NCI-H146 (cell line): ENCODE data around the gene PDGFB.
"Not testable (repeated sequence)": the region's sequence is repeated elsewhere in the genome, so short reads cannot be mapped to it uniquely, and the experiment has no call there.

Experiments used
- DNase-seq: peaks from one replicate; lab custom pipeline; 2025; lab: John Stamatoyannopoulos, UW

The PDGFB gene

DNA sequence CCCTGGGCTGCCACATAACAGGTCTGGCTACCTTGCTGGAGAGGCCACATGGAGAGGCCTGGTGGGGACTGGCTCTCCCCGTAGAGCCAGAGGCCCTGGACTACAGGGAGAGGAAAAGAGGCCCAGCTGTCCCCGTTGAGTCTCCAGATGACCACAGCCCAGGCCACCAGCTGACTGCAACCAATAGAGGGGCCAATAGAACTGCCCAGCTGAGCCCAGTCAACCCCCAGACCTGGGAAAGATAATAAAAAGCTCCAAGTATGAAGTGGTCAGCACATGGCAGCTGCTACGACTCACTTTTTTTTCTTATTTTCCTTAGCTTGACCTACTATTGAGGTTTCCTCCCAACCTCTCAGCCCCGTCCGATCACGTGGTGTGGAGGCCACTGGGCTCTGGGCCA is 18.4 kb downstream of the PDGFB start:
- no peak for DNase-seq

DNA sequence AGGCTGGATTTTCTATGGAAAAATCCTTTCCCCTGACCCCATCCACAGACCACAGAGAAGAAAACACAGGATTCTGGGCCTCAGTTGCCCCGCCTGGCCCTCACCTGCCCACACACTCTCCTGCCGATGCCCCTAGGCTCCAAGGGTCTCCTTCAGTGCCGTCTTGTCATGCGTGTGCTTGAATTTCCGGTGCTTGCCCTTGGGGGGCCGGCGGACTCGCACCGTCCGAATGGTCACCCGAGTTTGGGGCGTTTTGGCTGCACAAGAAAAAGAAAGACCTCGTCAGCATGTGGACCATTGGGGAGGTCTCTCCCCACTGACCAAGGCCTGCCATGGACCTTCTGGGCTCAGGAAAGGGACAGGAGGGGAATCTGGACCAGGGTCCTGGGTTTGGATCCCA is 19.2 kb downstream of the PDGFB start:
- DNase-seq: no peak

DNA sequence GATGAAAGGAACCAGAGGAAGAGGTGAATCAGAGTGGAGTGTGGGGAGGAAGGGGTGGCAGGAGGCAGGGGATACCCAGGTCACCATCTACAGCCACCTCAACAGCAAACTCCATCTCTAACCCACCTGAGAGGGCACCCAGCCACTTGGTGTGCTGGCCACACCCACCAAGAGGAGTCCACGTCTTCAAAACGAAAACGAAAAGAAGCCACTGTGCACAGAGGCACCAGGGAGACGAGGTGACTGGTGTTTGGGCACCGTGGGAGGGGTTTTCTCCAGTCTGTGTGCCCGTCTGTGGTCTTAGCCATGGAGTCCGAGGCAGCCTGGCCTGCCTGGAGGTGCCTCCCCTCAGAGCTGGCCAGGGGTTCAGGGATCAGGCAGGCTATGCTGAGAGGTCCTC is 20.2 kb downstream of the PDGFB start:
- DNase-seq: no peak

DNA sequence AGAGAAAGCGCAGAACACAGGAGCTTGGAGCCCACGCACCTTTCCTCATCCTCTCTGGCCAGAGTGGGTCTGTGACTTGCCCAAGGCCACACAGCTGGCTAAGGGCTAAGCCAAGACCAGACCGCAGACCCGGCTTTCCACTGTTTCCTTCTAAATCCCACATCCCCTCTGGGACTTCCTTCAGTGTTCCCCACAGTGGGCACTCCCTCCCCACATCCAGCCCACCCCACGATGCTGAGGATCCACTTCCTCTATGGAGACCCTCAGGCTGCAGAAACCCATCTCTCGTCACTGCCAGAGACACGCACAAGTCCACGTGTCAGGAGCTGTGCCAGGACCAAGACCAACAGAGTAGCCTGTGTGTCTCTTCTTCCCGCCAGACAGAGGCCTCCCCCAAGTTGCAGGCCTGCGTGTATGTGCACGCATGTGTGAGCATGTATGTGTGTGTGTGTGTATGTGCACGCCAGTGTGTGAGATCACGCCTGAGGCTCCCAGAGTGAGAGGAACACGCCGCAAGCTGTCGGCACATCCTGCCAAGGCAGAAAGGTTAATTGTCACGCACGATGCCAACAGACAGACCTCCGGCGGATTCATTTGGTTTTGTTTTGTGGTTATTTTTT is 21.6 kb downstream of the PDGFB start:
- DNase-seq: no peak

DNA sequence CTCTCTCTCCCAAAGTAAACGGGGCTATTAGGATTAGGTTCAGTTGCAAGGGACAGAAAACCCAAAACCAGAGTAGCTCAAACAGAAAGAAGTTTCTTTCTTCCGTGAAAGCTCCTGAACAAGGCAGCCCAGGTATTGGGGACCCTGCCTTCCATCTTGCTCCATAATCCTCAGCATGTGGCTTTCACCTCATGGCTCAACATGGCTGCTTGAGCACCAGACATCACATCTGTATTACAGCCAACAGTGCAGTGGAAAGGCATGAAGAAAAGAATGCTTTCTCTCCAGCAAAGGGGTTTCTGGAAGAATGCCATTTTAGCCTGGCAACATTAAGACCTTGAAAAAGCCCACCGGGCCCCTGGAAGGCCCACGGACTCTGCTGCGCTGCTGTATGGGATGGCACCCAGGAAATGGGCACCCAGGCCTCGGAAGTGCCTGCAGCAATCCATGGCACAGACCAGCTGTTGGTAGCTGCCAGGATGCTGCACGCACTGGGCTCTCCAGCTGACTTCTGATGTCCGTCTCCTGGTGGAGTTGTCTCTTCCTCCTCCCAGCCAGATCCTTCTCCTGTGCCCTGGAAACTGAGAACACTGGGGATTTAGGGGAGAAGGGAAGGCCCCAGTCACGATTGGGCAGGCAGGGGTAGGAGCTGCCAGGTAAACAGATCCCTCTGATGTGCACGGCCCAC is 22.6 kb downstream of the PDGFB start:
- no peak for DNase-seq

DNA sequence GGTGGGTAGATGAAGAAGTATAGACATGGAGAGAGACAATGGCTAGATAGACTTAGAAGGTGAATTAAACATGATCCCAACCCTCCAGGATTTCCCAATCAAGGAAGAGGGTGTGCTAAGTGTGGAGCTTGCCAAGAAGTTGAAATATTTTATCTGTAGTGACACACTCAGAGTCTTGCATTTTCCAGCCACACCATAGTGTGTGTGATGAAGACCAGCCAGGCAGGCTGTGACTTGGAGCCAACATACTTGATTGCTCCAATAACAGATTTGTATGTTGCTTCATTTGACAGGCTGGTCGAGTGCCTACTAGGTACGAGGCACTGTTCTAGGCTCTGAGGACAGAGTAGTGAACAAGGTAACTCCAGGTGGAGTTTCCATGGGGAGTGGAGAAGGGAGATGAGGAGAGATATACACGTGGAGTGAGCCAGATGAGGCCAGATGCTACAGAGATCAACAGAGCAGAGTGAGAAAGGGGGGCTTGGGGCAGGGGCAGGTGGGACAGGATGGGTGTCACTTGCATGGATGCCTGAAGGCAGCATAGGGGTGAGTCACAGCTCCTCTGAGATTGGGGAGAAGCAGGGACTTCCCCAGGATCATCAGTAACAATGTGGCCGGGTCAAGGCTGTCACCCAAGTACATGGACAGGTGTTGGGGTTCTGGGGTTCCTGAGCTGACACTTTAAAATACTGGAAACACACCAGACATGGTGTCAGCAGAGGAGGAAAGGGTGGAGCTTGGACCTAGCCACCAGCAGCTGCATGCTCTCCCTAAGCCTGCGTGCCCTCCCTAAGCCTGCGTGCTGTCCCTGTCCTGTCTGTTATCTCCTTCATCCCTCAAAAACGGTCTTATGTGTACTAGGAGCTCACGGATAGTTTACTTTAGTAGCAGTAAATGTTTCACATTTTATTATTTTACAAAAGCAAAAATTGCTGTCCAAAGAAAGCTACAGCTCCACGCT is 23.6 kb downstream of the PDGFB start:
- no peak for DNase-seq

DNA sequence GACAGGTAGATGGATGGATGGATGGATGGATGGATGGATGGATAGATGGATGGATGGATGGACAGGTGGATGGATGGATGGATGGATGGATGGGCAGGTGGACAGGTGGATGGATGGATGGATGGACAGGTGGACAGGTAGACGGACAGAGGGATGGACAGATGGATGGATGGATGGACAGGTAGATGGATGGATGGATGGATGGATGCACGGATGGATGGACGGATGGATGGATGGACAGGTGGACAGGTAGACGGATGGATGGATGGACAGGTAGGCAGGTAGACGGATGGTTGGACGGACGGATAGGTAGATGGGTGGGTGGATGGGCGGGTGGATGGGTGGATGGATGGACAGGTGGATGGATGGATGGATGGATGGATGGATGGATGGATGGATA is 24.3 kb downstream of the PDGFB start:
- no peak for DNase-seq

DNA sequence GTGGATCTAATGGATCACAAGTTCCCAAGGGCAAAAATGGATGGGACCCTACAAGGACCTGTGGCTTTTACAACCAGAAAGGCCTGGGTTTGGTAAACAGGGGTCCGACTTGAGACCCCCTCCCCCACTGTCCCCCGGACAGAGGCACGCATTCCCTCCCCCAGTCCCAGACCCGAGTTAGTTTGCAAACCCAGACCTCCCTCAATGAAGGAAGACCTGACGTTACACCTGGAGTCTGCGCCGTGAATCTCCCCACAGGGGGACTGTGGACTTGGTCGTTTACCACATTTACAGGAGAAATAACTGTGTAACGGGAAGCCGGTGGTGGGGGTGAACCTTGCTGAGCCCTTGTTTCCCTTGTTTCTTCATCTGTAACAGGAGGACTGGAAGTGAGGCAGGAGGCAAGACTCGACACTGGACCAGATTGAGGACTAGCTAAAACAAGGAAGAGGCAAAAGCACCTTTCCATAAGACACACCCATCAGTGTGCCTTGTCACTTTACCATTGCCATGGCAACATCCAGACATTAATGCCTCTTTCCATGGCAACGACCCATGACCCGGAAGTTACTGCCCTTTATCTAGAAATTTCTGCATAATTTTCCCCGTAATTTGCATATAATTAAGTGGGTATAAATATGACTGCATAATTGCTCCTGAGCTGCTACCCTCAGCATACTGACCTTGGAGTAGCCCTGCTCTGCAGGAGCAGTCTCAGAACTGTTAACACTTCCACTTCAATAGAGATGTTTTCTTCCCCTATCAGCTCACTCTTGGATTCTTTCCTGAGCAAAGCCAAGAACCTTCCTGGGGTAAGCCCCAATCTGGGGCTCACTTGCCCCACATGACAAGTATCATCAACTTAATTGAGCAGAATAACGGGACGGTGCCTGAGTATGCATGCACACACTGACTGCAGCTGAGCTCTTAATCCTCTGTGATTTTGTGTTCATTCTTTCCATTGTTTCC is 25.4 kb downstream of the PDGFB start:
- DNase-seq: no peak

DNA sequence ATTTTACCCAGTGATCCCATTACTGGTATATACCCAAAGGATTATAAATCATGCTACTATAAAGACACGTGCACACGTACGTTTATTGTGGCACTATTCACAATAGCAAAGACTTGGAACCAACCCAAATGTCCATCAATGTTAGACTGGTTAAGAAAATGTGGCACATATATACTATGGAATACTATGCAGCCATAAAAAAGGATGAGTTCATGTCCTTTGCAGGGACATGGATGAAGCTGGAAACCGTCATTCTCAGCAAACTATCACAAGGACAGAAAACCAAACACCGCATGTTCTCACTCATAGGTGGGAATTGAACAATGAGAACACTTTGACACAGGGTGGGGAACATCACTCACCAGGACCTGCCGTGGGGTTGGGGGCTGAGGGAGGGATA is 26.4 kb downstream of the PDGFB start:
- not testable (repeated sequence) for DNase-seq

DNA sequence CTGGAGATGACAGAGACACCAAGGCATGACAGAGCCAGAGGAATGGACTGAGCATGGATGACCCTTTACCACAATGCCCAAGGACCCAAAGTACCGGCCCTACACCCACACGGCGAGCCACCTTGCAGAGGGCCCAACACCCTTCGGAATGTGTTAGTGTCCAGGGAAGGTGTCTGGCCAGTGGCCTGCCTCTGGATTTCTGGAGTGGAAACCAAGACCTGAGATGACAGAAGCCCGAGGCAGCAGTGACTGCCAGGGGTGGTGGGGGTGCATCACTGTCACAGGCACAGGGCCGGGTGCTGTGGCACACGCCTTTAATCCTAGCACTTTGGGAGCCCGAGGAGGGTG is 28.7 kb downstream of the PDGFB start:
- no peak for DNase-seq

DNA sequence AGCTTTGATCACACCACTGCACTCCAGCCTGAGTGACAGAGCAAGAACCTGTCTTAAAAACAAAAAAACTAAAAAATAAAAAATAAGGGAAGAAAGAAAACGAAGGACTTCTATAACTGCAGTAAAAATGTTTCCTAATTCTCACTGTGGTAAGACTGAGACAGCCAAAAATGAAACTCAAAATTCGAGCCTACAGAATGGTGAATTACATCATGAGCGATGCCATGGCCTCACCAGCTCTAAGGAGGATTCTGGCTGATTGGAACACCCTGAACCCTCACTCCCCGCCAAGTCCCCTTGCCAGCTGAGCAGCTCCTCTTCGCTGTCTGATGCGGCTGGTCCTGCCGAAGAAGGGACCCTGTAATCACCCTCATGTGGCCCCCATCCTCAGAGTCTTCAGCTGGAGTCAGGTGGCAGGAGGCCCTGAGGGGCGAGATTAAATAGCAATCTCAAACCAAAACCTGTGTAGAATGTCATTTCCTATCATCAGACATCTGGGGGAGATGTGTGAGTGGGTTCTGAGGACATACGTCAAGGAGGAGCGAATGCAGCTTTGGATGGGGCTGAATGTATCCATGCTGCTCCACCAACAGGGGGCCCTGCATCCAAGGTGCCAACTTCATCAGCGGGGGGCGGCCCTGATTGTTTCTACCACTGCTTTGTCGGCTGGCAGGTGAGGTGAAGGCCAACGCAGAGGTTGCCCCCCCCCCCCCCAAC is 29.2 kb downstream of the PDGFB start:
- DNase-seq: peak; percentile 21

DNA sequence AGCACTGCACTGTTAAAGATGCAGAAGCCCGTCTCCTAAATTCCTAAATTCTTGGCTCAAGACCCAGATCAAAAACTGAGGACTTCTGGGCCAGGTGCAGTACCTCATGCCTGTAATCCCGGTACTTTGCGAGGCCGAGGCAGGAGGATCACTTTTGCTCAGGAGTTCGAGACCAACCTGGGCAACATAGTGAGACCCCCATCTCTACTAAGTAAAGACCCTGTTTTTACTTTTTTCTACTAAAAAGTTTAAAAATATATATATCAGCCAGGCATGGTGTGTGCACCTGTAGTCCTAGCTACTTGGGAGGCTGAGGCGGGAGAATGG is 29.7 kb downstream of the PDGFB start:
- no peak for DNase-seq

DNA sequence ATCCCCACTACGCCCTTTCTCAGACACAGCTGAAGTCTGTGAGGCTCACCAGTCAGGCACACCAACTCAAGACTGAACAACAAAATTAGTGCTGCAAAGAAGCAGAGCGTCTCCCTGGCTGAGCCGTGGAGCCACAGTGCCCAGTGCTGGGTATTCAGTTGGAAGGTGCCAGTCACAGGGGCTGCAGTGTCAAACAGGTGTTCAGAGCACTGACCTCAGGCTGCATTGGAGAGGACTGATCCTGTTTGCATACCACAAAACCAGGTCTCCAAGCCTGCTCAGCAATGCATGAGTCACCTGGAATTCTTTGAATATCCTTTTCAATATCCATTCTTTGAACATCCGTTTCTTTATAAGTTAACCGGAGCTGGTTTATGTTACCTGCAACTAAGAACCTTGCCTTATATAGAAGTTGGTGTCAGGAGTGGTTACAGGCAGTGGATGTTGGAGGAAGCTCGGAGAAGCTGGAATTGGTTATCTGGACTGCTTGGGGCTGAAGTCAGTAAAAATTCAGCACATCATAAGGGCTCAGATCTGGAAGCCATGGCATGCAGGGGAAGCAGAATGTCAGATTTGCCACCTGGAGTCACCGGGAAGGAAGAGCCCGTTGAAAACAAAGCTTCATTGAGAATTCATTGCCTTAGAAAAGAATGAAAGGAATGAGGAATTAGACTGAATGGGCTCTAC is 30.3 kb downstream of the PDGFB start:
- no peak for DNase-seq

DNA sequence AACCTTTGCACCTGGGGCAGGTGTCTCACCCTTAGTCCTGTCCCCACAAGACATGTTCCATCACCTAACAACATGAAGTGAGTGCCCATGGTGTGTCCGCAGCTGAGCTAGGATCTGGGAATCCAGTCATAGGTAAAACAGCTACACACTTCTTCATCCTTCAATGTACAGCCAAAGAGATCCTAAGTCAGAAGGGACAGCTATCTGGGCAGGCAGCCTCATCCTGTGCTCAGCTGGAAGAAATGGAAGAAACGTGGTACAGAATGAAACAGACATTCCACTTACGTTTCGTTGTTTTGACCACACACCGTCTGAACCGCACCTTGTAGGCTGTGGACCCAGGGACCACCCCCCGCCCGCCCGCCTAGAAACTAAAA is 30.8 kb downstream of the PDGFB start:
- no peak for DNase-seq

DNA sequence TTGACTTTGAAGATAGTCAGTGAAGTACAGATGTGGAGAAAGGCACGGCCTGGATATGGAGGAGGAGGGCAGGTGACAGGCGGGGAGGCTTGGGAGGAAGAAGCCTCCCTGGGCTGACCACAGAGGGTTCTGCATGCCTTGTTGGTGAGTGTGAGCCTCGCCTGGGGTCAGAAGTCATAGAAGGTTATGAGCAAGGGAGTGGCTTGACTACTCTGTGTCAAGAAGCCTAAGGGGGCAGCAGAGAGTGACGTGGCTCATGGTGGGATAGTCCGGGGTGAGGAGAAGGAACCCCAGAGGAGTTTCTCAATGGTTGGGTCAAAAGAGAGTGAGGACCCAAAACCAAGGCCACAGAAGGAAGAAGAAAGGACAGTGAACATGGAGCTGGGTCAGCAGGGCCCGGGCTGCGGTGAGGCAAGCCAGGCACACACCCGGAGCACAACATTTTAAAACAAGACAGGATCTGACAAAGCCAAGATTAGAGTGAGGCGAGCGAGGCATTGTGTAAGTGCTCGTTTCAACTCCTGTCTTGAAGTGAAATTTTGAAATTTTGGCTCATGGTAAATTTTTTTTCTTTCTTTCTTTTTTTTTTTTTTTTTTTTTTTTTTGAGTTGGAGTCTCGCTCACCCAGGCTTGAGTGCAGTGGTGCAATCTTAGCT is 31.9 kb downstream of the PDGFB start:
- DNase-seq: no peak

DNA sequence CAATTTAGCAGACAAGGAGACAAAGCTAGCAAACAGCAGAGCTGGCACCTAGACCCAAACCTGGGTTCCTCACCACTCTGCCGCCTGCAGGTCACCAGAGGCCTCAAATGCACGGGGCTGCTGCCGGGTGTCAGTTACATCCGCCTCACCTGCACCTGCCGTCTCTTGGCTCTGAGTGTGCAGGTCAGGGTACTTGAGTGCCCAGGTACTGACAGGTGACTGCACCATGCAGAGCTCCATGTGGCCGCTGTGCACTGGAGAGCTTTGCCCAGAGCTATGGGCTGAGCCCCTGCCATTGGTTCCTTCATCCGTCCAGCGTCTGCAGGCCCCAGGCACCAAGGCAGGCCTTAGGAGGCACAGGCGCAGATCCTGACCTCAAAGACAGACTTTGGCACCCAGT is 35.0 kb downstream of the PDGFB start:
- peak; percentile 86 for DNase-seq

DNA sequence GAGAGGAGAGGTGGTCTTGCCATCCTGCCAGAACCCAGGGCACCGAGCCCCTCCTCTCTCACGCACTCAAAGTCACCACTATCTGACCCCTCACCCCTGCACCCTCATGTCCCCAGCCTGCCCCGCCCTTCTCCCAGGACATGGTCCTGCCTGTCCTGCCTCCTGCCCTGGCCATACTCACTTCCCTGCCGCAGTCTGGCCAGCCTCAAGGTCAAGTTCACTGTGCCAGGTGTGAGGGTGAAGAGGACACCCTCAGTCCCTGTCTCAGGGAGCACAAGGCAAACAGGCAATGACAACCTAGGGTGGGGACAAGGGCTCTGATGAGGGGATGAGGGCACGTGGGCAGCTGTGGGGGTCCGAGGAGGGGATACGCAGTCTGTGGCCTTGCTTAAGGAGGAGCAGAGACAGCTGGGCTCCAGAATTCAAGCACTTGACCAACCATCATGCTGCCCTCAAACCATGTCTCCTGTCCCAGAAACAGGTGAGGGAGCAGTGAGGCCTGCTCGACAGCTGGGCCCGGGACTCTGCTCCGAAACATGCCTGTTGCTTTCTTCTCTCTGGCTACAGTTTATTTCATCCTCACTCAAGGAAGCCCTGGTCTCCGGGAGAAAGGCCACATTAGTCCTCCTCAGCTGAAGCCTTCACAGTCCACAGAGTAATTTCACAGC is 36.6 kb downstream of the PDGFB start:
- DNase-seq: no peak

DNA sequence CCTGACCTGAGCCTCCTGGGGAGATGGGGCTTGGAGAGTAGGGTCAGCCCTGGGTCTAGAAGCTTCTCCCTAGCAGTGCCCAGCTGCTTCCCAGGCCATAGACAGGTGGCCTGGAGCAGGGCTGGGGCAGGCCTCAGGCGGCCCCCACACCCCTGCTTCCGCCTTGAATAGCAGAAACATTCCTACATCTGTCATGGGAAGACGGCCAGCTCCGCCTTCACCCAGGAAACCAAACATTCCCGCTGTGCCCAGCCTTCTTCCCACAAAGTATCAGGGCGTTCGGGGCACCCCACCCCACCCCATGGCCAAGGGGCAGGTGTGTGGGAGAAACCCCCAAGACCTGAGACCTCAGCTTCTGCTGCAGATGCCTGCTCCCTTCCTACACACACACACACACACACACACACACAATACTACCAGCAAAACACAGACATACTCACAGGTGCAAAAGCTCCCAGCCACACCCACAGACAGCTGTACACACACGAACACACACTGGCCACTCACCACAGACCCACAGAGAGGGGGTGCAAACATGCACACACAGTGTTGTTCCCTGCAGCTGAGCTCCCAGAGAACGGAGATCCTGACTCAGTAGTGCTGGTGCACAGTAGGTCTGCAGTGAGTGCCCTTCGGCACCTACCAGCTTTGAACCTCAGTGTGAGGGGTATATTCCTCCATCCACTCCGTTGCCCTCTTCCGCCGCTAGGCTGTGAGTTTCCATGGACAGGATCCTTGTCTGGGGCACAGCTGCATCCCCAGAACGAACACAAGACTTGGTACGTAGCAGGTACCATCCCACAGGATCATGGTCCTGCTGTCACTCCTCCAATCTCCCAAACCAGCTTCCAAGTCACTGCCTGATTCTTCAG is 37.4 kb downstream of the PDGFB start:
- DNase-seq: peak; percentile 63

DNA sequence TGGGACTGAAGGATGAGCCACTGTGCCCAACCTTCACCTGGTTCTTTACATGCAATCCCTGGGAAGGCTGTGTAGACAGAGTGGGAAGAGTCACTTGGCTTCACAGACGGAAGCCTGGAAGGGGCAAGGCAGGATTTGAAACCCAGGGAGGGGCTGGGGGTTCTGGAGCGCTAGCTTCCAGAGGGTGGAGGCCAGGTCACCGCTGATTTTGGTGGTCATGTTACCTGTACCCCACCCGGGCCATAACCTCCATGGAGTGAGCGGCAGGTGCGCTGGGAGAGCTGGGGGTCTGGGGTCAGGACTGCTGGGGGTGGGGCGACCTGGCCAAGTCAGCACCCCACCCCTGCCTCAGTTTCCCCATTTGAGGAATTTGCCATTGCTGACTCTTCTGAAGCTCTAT is 38.3 kb downstream of the PDGFB start:
- DNase-seq: no peak
